HG03135 (cell line): ENCODE data around the gene MINPP1.
"Not testable (repeated sequence)": the region's sequence is repeated elsewhere in the genome, so short reads cannot be mapped to it uniquely, and the experiment has no call there.

Source experiments
- ATAC-seq: cut with Tn5 transposase; IDR thresholded peaks from one replicate; pipeline ENCODE4 v1.9.1; 2021; ENCODE audit warnings: mild to moderate bottlenecking, moderate library complexity; ENCODE audit not compliant: unreplicated experiment

The MINPP1 gene

GRCh38 chr10:87560495-87561129 is 55.9 kb downstream of the MINPP1 start:
- ATAC-seq = no peak

GRCh38 chr10:87562750-87563149 is 58.1 kb downstream of the MINPP1 start:
- no peak for ATAC-seq

GRCh38 chr10:87565010-87565409 is 60.3 kb downstream of the MINPP1 start:
- ATAC-seq = no peak

- ATAC-seq = no peak
These were observed 71.2 kb downstream of the MINPP1 start for GRCh38 chr10:87575851-87576250.

GRCh38 chr10:87578160-87578841 is 73.6 kb downstream of the MINPP1 start:
- no peak for ATAC-seq

GRCh38 chr10:87578842-87579401 is 74.2 kb downstream of the MINPP1 start:
- ATAC-seq = no peak

GRCh38 chr10:87579563-87579962 is 74.9 kb downstream of the MINPP1 start:
- ATAC-seq = no peak

- ATAC-seq = no peak
These were observed 75.3 kb downstream of the MINPP1 start for GRCh38 chr10:87580016-87580415.

- ATAC-seq = no peak
These were observed 81.1 kb downstream of the MINPP1 start for GRCh38 chr10:87585565-87586514.

- ATAC-seq = no peak
These were observed 85.0 kb downstream of the MINPP1 start for GRCh38 chr10:87589645-87590051.

GRCh38 chr10:87590705-87591588 is 86.3 kb downstream of the MINPP1 start:
- ATAC-seq = no peak

- no peak for ATAC-seq
These were observed 86.8 kb downstream of the MINPP1 start for GRCh38 chr10:87591589-87591886.

GRCh38 chr10:87592920-87593319 is 88.2 kb downstream of the MINPP1 start:
- not testable (repeated sequence) for ATAC-seq

- no peak for ATAC-seq
These were observed 89.0 kb downstream of the MINPP1 start for GRCh38 chr10:87593702-87594101.

- no peak for ATAC-seq
These were observed 89.5 kb downstream of the MINPP1 start for GRCh38 chr10:87594181-87594580.

- no peak for ATAC-seq
These were observed 90.2 kb downstream of the MINPP1 start for GRCh38 chr10:87594864-87595263.

- ATAC-seq = no peak
These were observed 91.7 kb downstream of the MINPP1 start for GRCh38 chr10:87596351-87596750.

- no peak for ATAC-seq
These were observed 94.0 kb downstream of the MINPP1 start for GRCh38 chr10:87598700-87599099.

- no peak for ATAC-seq
These were observed 95.9 kb downstream of the MINPP1 start for GRCh38 chr10:87600581-87600980.
